ENCODE measurements around the gene MEDAG. TPM values are rescaled to one million over a fixed set of nuclear protein-coding genes. Genes with fewer than 3 reads are reported as not detected.

The MEDAG gene
- total and polyA plus RNA-seq, 2 donors (not counting 1 experiment from before 2014, with no cell fraction given) = 0.12 TPM; not detected in 1

GRCh38 chr13:30868799-30869470 lies 37.1 kb upstream of the MEDAG start:
- Histone ChIP-seq H3K36me3 (replicated peaks in 1 of 2; ENCODE audit: control extremely low read depth in 1 of 2, control insufficient read depth in 1 of 2, extremely low read depth in 1 of 2, insufficient read depth in 2 of 2, low read length in 1 of 2) (no peaks in the 10 kb centered on the region), H3K27ac (ENCODE audit: low read length in 2 of 2) (no peak overlapping the region), H3K4me2 (replicated peaks; ENCODE audit: low read depth, low read length, poor library complexity, severe bottlenecking) (no peak overlapping the region), H4K20me1 (ENCODE audit: control insufficient read depth, insufficient read depth, low read length, poor library complexity, severe bottlenecking) (no peaks in the 10 kb centered on the region), H3K9me3 (ENCODE audit: control extremely low read depth in 1 of 3, control insufficient read depth in 2 of 3, insufficient read depth in 1 of 3, low read length in 2 of 3) (no peaks in the 10 kb centered on the region), H3K27me3 (replicated peaks in 1 of 4; ENCODE audit: control extremely low read depth in 1 of 4, control insufficient read depth in 3 of 4, insufficient read depth in 4 of 4, low read length in 3 of 4) (peaks cover 0 to 10% (median 2%) of the 10 kb centered on the region in 4 experiments), H3K9ac (ENCODE audit: low read length) (no peak overlapping the region), H3K79me2 (ENCODE audit: control insufficient read depth, insufficient read depth, low read length) (no peaks in the 10 kb centered on the region), H3K4me3 (ENCODE audit: control extremely low read depth in 1 of 5, extremely low read depth in 1 of 5, insufficient read depth in 1 of 5, low read depth in 2 of 5, low read length in 4 of 5) (no peak overlapping the region), H3K4me1 (ENCODE audit: control insufficient read depth in 2 of 2, insufficient read depth in 2 of 2, low read length in 2 of 2) (peaks cover 0 to 6% of the 10 kb centered on the region in 2 donors), H2AFZ (ENCODE audit: insufficient read depth, low read depth, low read length, poor library complexity, severe bottlenecking) (no peak overlapping the region)
- POLR2A ChIA-PET = no interaction called here
- CTCF ChIA-PET = interaction anchor here (1.1 to 4.0 kb wide), 2 partner anchors 12 to 19 kb away, joined by 3 to 30 read pairs; no protein-coding TSS in a partner anchor
- DNase-seq = no peak
- no peak for TF ChIP-seq CTCF (IDR thresholded peaks at IDR 0.05)
- TF ChIP-seq EZH2 (IDR thresholded peaks at IDR 0.05; ENCODE audit: borderline replicate concordance, insufficient read depth, low read depth, low read length, poor library complexity, severe bottlenecking) = no peak
- peaks cover 10% of the 10 kb centered on the region for H3K27me3 Mint-ChIP-seq
- H3K9me3 Mint-ChIP-seq (ENCODE audit: insufficient read depth) = no peaks in the 10 kb centered on the region
- no peak overlapping the region for H3K27ac Mint-ChIP-seq
- ATAC-seq (ENCODE audit: low read depth) = no peak
- intact Hi-C loops (cut with micrococcal nuclease) = no loop called here
- peaks cover 9% of the 10 kb centered on the region for H3K4me1 Mint-ChIP-seq
- no peak overlapping the region for H3K4me3 Mint-ChIP-seq
- 83% methylated on average over 5 of the region's 5 CpGs for WGBS (ENCODE audit: insufficient coverage)

- no peak overlapping the region for H3K27ac ChIP-seq (ENCODE audit: low read length in 2 of 2)
- H3K27ac Mint-ChIP-seq = no peak overlapping the region
- H3K36me3 ChIP-seq (replicated peaks in 1 of 2; ENCODE audit: control extremely low read depth in 1 of 2, control insufficient read depth in 1 of 2, extremely low read depth in 1 of 2, insufficient read depth in 2 of 2, low read length in 1 of 2) = no peaks in the 10 kb centered on the region
- H4K20me1 ChIP-seq (ENCODE audit: control insufficient read depth, insufficient read depth, low read length, poor library complexity, severe bottlenecking) = no peaks in the 10 kb centered on the region
- intact Hi-C loops (cut with micrococcal nuclease) = no loop called here
- ChIA-PET POLR2A (no interaction called here), CTCF (interaction anchor here (1.1 kb wide), 1 partner anchor 20 kb away, joined by 3 read pairs; no protein-coding TSS in a partner anchor)
- DNase-seq (no peak), ATAC-seq (ENCODE audit: low read depth) (no peak)
- no peak for TF ChIP-seq CTCF (IDR thresholded peaks at IDR 0.05)
- no peak for TF ChIP-seq EZH2 (IDR thresholded peaks at IDR 0.05; ENCODE audit: borderline replicate concordance, insufficient read depth, low read depth, low read length, poor library complexity, severe bottlenecking)
- H3K9me3 Mint-ChIP-seq (ENCODE audit: insufficient read depth) = no peaks in the 10 kb centered on the region
- H2AFZ ChIP-seq (ENCODE audit: insufficient read depth, low read depth, low read length, poor library complexity, severe bottlenecking) = no peak overlapping the region
- no peak overlapping the region for H3K9ac ChIP-seq (ENCODE audit: low read length)
- H3K9me3 ChIP-seq (ENCODE audit: control extremely low read depth in 1 of 3, control insufficient read depth in 2 of 3, insufficient read depth in 1 of 3, low read length in 2 of 3) = no peaks in the 10 kb centered on the region
- WGBS (ENCODE audit: insufficient coverage) = 90% methylated on average over 6 of the region's 7 CpGs
- no peak overlapping the region for H3K4me3 ChIP-seq (ENCODE audit: control extremely low read depth in 1 of 5, extremely low read depth in 1 of 5, insufficient read depth in 1 of 5, low read depth in 2 of 5, low read length in 4 of 5)
- peaks cover 9% of the 10 kb centered on the region for H3K27me3 Mint-ChIP-seq
- H3K4me1 ChIP-seq (ENCODE audit: control insufficient read depth in 2 of 2, insufficient read depth in 2 of 2, low read length in 2 of 2) = peaks cover 0 to 6% of the 10 kb centered on the region in 2 donors
- no peak overlapping the region for H3K4me3 Mint-ChIP-seq
- H3K4me1 Mint-ChIP-seq = peaks cover 9% of the 10 kb centered on the region
- no peak overlapping the region for H3K4me2 ChIP-seq (replicated peaks; ENCODE audit: low read depth, low read length, poor library complexity, severe bottlenecking)
- peaks cover 0 to 10% (median 2%) of the 10 kb centered on the region in 4 experiments for H3K27me3 ChIP-seq (replicated peaks in 1 of 4; ENCODE audit: control extremely low read depth in 1 of 4, control insufficient read depth in 3 of 4, insufficient read depth in 4 of 4, low read length in 3 of 4)
- H3K79me2 ChIP-seq (ENCODE audit: control insufficient read depth, insufficient read depth, low read length) = no peaks in the 10 kb centered on the region
Observed at GRCh38 chr13:30869491-30869890, 36.6 kb upstream of the MEDAG start.
